Stimulated activated CD8-positive, alpha-beta memory T cell treated with anti-CD3 and anti-CD28 coated beads, Interleukin-4, amount 100 ng/mL, for 48 hours (primary cell): ENCODE results near the gene IL22.
"Not testable (repeated sequence)": the region's sequence is repeated elsewhere in the genome, so short reads cannot be mapped to it uniquely, and the experiment has no call there.

Source experiments
- DNase-seq: peaks from one replicate; pipeline ENCODE4 v3.0.0-alpha.2; 2020

The IL22 gene

DNA sequence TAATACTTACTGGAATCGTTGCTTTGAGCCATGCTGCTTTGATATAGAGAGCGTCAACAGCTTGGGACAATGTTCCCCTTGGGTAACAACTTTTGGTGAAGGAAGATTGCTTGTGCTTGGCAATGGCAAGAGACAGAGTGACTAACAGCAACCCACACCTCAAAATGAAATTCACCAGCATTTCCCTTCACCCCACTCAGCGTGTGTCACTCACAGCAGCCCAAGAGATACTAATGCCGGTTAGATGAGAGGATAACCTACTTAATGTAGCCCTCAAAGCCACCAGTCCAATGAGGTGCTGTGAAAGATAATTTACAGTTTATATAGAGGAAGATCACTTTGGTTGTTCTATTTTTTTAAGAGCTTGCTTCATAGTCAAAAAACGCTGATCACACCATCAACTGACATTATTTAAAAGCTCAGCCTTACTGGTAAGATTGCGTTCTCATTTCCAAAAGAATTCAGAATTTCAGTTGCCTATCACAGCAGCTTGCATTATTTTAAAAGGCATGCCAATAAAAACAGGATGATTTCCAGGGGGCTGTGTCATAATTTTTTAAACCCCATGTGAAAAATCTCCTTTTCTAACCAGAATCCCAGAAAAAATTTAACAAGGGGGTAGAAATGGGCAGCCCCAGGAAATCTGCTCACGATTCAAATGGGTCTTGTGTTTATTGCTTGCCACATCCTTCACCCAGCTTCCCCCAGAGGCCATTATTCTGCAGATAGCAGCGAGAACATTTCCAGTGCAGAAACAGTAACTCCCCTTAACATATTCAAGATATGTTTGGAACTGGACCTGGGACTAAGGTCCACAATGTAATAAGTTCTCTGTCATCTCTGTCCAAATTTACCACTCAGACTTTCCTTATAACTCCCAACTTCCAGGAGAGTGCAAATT is 27.6 kb downstream of the IL22 start, which contains the start of gene IL26:
IL26 (minus strand) TSS at position 235 of the 901 bp plus-strand sequence; CDS start at position 181, 54 bp downstream.
- no peak for DNase-seq

DNA sequence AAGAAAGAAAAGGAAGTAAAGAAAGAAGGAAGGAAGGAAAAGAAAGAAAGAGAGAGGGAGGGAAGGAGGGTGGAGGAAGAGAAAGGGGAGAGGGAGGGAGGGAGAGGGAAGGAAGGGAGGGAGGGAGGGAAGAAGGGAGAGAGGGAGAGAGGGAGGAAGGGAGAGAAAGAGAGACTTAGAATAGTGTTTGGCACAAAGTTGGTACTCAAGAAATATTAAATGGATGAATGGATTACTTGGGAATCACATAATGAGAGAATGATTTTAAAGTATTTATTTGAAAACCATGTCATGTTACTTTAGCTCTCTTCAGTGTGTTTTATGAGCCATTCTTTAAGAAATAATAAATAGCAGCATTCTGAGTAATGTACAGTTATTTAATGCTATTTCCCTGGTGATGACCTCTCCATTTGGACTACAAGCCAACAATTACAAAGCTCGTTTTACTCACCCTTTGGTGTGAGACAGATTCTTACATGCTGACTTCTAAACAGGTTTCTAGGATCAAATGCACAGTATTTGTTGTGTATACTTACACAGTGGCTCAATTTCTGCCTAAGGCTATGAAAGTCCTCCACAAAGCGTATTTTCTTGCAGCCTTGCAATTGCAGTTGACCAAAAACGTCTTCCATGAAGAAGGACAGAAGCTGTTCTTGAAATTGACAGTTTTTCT is 28.7 kb downstream of the IL22 start:
- no peak for DNase-seq

- peak; percentile 79 for DNase-seq
Measured at GRCh38 chr12:68223067-68223747, 30.2 kb downstream of the IL22 start.

- no peak for DNase-seq
Measured at GRCh38 chr12:68222326-68222725, 31.1 kb downstream of the IL22 start.

- no peak for DNase-seq
Measured at GRCh38 chr12:68221497-68221896, 31.9 kb downstream of the IL22 start.

DNA sequence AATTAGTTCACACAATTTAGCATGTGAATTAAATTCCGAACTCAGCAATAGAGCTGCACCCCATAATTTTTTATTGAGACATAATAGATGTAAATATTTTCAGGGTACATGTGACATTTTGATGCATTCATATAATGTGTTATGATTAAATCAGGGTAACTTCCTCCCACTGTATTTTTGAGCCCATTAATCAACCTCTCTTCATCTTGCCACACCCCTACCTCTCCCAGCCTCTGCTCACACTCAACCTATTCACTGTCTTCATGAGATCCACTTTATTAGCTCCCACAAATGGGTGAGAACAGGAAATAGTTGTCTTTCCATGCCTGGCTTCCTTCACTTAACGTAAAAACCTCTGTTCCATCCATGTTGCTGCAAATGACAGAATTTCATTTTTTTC is 42.5 kb downstream of the IL22 start:
- no peak for DNase-seq

- not testable (repeated sequence) for DNase-seq
Measured at GRCh38 chr12:68209048-68209728, 44.2 kb downstream of the IL22 start.

GRCh38 chr12:68207276-68207675 is 46.1 kb downstream of the IL22 start:
- DNase-seq = no peak

DNA sequence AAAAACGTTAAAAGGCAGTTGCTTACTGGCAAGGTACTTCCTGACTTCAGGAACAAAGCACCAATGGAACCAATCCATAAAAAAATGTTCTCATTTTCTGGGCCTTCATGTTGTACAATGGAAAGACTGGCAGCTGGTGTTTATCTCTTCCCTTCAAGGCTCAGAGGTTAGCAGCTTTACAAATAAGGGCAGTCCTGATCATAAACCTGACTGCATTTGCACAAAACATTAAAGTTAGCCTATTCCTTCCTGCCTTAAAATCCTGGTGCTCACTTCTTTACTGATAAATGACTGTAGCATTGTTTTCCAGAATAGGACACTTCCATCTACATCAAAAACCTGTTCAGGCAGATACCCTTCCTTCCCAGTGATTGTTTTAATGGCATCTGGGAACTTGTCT is 47.0 kb downstream of the IL22 start:
- DNase-seq = no peak

GRCh38 chr12:68203460-68203875 is 49.9 kb downstream of the IL22 start:
- DNase-seq = no peak

DNA sequence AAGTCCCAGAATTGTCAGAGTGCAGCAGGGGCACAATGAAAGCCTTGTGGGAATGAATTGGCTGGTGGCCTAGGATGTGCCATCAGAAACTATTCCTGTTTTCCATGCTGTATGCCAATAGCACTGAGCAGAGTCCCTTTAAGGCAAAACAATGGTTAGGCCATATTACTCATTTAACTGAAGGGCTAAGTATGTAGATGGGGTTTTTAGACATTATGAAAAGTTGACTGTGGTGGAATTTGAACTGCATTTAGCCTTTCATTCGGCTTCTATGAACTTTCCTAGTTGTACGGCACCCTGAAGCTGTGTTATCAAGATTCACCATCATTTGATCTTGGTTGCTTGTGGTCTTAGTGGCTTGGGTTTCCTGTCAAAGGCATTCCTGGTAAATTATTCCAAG is 52.5 kb downstream of the IL22 start:
- DNase-seq = no peak

DNA sequence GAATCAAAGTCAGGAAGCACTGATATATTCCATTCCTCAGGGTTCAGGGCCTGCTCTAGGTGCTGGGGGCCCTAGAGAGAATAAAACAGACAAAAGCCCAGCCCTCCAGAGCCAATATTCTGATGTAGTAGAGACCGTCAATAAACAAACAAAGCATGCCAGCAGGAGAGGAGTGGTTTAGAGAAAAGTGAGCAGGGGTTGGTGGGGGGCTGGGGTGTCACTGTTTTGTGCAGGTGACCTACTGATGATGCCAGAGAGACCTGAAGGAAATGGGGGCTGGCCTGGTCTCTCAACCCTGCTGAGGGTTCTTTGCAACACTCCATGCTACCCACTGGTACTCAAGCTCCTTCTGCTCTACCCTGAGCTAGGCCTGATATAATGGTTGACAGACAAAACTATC is 54.3 kb downstream of the IL22 start:
- no peak for DNase-seq

GRCh38 chr12:68198507-68199086 is 54.8 kb downstream of the IL22 start:
- no peak for DNase-seq
